ENCODE data around the gene PLPPR1. TPM values are rescaled to one million over a fixed set of nuclear protein-coding genes. Genes with fewer than 3 reads are reported as not detected.

Gene PLPPR1
- total RNA-seq, 1 experiment from 2014 or later: not detected

- H3K9me3 ChIP-seq (ENCODE audit: control insufficient read depth in 1 of 2, insufficient read depth in 1 of 2, low read depth in 1 of 2, low read length in 2 of 2): no peaks in the 10 kb centered on the region
- no peak overlapping the region for H3K4me2 ChIP-seq (ENCODE audit: low read length)
- H4K20me1 ChIP-seq (ENCODE audit: insufficient read depth): no peaks in the 10 kb centered on the region
- TF ChIP-seq, protein P1, sequence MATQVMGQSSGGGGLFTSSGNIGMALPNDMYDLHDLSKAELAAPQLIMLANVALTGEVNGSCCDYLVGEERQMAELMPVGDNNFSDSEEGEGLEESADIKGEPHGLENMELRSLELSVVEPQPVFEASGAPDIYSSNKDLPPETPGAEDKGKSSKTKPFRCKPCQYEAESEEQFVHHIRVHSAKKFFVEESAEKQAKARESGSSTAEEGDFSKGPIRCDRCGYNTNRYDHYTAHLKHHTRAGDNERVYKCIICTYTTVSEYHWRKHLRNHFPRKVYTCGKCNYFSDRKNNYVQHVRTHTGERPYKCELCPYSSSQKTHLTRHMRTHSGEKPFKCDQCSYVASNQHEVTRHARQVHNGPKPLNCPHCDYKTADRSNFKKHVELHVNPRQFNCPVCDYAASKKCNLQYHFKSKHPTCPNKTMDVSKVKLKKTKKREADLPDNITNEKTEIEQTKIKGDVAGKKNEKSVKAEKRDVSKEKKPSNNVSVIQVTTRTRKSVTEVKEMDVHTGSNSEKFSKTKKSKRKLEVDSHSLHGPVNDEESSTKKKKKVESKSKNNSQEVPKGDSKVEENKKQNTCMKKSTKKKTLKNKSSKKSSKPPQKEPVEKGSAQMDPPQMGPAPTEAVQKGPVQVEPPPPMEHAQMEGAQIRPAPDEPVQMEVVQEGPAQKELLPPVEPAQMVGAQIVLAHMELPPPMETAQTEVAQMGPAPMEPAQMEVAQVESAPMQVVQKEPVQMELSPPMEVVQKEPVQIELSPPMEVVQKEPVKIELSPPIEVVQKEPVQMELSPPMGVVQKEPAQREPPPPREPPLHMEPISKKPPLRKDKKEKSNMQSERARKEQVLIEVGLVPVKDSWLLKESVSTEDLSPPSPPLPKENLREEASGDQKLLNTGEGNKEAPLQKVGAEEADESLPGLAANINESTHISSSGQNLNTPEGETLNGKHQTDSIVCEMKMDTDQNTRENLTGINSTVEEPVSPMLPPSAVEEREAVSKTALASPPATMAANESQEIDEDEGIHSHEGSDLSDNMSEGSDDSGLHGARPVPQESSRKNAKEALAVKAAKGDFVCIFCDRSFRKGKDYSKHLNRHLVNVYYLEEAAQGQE (IDR thresholded peaks at IDR 0.05; ENCODE audit: low read depth): no peak
- TF ChIP-seq EZH2 (IDR thresholded peaks at IDR 0.05) (no peak), MAX (IDR thresholded peaks at IDR 0.05) (no peak), RAD21 (IDR thresholded peaks at IDR 0.05; ENCODE audit: low read depth) (no peak), YY1 (IDR thresholded peaks at IDR 0.05; ENCODE audit: extremely low read depth, insufficient replicate concordance, low read depth, low read length) (no peak)
- H3K4me1 ChIP-seq (ENCODE audit: control insufficient read depth in 1 of 2, insufficient read depth in 2 of 2, low read length in 2 of 2): no peaks in the 10 kb centered on the region
- no peaks in the 10 kb centered on the region for H3K79me2 ChIP-seq (ENCODE audit: insufficient read depth, low read length)
- ChIA-PET RAD21 (ENCODE audit: low non-redundant PET in 1 of 2, low total read pairs in 2 of 2, uncharacterized antibody in 2 of 2, unreplicated experiment in 2 of 2) (no interaction called here), POLR2A (no interaction called here), CTCF (no interaction called here)
- no peak overlapping the region for H3K4me3 ChIP-seq (replicated peaks in 1 of 2; ENCODE audit: low read depth in 1 of 2, low read length in 2 of 2)
- DNase-seq (ENCODE audit: low read depth, low spot score) (no peak), ATAC-seq (no peak)
- H3K36me3 ChIP-seq (ENCODE audit: control insufficient read depth in 1 of 2, insufficient read depth in 2 of 2, low read length in 2 of 2): no peaks in the 10 kb centered on the region
- H2AFZ ChIP-seq (ENCODE audit: low read depth, low read length, poor library complexity, severe bottlenecking): no peak overlapping the region
- H3K9ac ChIP-seq (ENCODE audit: low read length): no peak overlapping the region
- no peaks in the 10 kb centered on the region for H3K9me2 ChIP-seq (ENCODE audit: insufficient read depth)
- no TSS peak for BruUV-seq (replicated peaks)
- intact Hi-C loops (cut with micrococcal nuclease): no loop called here
- H3K27ac ChIP-seq (ENCODE audit: low read depth, low read length): no peak overlapping the region
- peaks cover 59% of the 10 kb centered on the region for H3K27me3 ChIP-seq (ENCODE audit: insufficient read depth, low read length)
Measured at GRCh38 chr9:101072259-101072658, 43.7 kb downstream of the PLPPR1 start.

GRCh38 chr9:101073122-101073521 lies 44.6 kb downstream of the PLPPR1 start:
- Histone ChIP-seq H3K4me2 (ENCODE audit: low read length) (no peak overlapping the region), H3K9me2 (ENCODE audit: insufficient read depth) (no peaks in the 10 kb centered on the region), H3K4me1 (ENCODE audit: control insufficient read depth in 1 of 2, insufficient read depth in 2 of 2, low read length in 2 of 2) (no peaks in the 10 kb centered on the region), H3K27ac (ENCODE audit: low read depth, low read length) (no peak overlapping the region), H3K79me2 (ENCODE audit: insufficient read depth, low read length) (no peaks in the 10 kb centered on the region), H3K4me3 (replicated peaks in 1 of 2; ENCODE audit: low read depth in 1 of 2, low read length in 2 of 2) (no peak overlapping the region), H3K9me3 (ENCODE audit: control insufficient read depth in 1 of 2, insufficient read depth in 1 of 2, low read depth in 1 of 2, low read length in 2 of 2) (no peaks in the 10 kb centered on the region), H3K27me3 (ENCODE audit: insufficient read depth, low read length) (peaks cover 59% of the 10 kb centered on the region), H4K20me1 (ENCODE audit: insufficient read depth) (no peaks in the 10 kb centered on the region), H2AFZ (ENCODE audit: low read depth, low read length, poor library complexity, severe bottlenecking) (no peak overlapping the region), H3K36me3 (ENCODE audit: control insufficient read depth in 1 of 2, insufficient read depth in 2 of 2, low read length in 2 of 2) (no peaks in the 10 kb centered on the region), H3K9ac (ENCODE audit: low read length) (no peak overlapping the region)
- ATAC-seq (no peak), DNase-seq (ENCODE audit: low read depth, low spot score) (no peak)
- RAD21 ChIA-PET (ENCODE audit: low non-redundant PET in 1 of 2, low total read pairs in 2 of 2, uncharacterized antibody in 2 of 2, unreplicated experiment in 2 of 2): no interaction called here
- intact Hi-C loops (cut with micrococcal nuclease): no loop called here
- CTCF ChIA-PET: no interaction called here
- BruUV-seq (replicated peaks): no TSS peak
- POLR2A ChIA-PET: no interaction called here
- no peak for TF ChIP-seq CTCF (IDR thresholded peaks at IDR 0.05 in 2 of 3, conservative IDR thresholded peaks at IDR 0.05 in 1 of 3; ENCODE audit: borderline replicate concordance in 1 of 3, insufficient read depth in 1 of 3, low read depth in 2 of 3, low read length in 2 of 3)
- TF ChIP-seq, protein P2, sequence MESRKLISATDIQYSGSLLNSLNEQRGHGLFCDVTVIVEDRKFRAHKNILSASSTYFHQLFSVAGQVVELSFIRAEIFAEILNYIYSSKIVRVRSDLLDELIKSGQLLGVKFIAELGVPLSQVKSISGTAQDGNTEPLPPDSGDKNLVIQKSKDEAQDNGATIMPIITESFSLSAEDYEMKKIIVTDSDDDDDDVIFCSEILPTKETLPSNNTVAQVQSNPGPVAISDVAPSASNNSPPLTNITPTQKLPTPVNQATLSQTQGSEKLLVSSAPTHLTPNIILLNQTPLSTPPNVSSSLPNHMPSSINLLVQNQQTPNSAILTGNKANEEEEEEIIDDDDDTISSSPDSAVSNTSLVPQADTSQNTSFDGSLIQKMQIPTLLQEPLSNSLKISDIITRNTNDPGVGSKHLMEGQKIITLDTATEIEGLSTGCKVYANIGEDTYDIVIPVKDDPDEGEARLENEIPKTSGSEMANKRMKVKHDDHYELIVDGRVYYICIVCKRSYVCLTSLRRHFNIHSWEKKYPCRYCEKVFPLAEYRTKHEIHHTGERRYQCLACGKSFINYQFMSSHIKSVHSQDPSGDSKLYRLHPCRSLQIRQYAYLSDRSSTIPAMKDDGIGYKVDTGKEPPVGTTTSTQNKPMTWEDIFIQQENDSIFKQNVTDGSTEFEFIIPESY (IDR thresholded peaks at IDR 0.05; ENCODE audit: extremely low read depth, insufficient replicate concordance, low read length): no peak
- TF ChIP-seq YY1 (IDR thresholded peaks at IDR 0.05; ENCODE audit: extremely low read depth, insufficient replicate concordance, low read depth, low read length): no peak
